H1 (cell line): Measurements from ENCODE around the gene TMPRSS13. TPM values are rescaled to one million over a fixed set of nuclear protein-coding genes. Genes with fewer than 3 reads are reported as not detected.

Source experiments
- CTCF ChIA-PET: fragments of 300-600 bp; sonication (Branson Sonifier 250); formaldehyde crosslinking; loops from one replicate; lab custom pipeline; 2021; ENCODE audit not compliant: partially characterized antibody; lab: Charles Lee
- POLR2A ChIA-PET: fragments of 300-600 bp; sonication (Branson Sonifier 250); formaldehyde crosslinking; loops from one replicate; lab custom pipeline; 2021; ENCODE audit warnings: inconsistent platforms; ENCODE audit not compliant: partially characterized antibody; lab: Charles Lee
- DNase-seq, 2 experiments: peaks; one replicate each; pipeline versions ENCODE4 v3.0.0 to v3.0.0-alpha.2; 2010 to 2022; ENCODE audit warnings: low spot score in 2 of 2, low read depth in 1 of 2, mixed read lengths in 1 of 2
- FAIRE-seq: peaks from 2 replicates; lab custom pipeline; 2011; peaks lifted over from hg19 to GRCh38; lab: Jason Lieb, UNC
- H2AFZ ChIP-seq: 2 replicates; pipeline ENCODE4 v1.8.1; 2012; ENCODE audit warnings: low read length, inconsistent platforms
- H2AK5ac ChIP-seq: 2 replicates; pipeline ENCODE4 v1.6.1; 2013; ENCODE audit warnings: low read depth, low read length
- H2BK120ac ChIP-seq: replicated peaks from 2 replicates; pipeline ENCODE3; 2013; ENCODE audit warnings: low read depth, low read length, inconsistent platforms
- H2BK12ac ChIP-seq: 2 replicates; pipeline ENCODE4 v1.6.1; 2013; ENCODE audit warnings: low read depth, low read length
- H2BK15ac ChIP-seq: 2 replicates; pipeline ENCODE4 v1.6.1; 2013; ENCODE audit warnings: low read length
- H2BK20ac ChIP-seq: 2 replicates; pipeline ENCODE4 v1.6.1; 2013; ENCODE audit warnings: low read length
- H2BK5ac ChIP-seq: 2 replicates; pipeline ENCODE4 v1.6.1; 2013; ENCODE audit warnings: low read depth, low read length
- H3K14ac ChIP-seq: 2 replicates; pipeline ENCODE4 v1.6.1; 2013; ENCODE audit warnings: inconsistent platforms; ENCODE audit not compliant: insufficient read length
- H3K18ac ChIP-seq: 2 replicates; pipeline ENCODE4 v1.6.1; 2013; ENCODE audit warnings: low read length; ENCODE audit errors: extremely low read depth
- H3K23ac ChIP-seq: 2 replicates; pipeline ENCODE4 v1.6.1; 2013; ENCODE audit warnings: inconsistent platforms; ENCODE audit not compliant: insufficient read length
- H3K23me2 ChIP-seq: 2 replicates; pipeline ENCODE4 v1.6.1; 2013; ENCODE audit warnings: low read depth, low read length
- H3K27ac ChIP-seq: 2 replicates; pipeline ENCODE4 v1.6.1; 2011; ENCODE audit warnings: low read depth, low read length, inconsistent platforms
- H3K27me3 ChIP-seq, 4 experiments: replicated peaks in 1 of 4; 1 replicate in 1 of 4; 2 replicates in 3 of 4; pipeline versions ENCODE4 v1.6.1 to v1.8.1; 2011 to 2013; ENCODE audit warnings: low read length in 3 of 4, mild to moderate bottlenecking in 3 of 4, inconsistent platforms in 2 of 4, mixed read lengths in 2 of 4, moderate library complexity in 1 of 4; ENCODE audit not compliant: control insufficient read depth in 3 of 4, insufficient read depth in 3 of 4; ENCODE audit errors: extremely low read depth in 1 of 4
- H3K36me3 ChIP-seq, 4 experiments: 2 replicates each; pipeline versions ENCODE4 v1.6.1 to v1.8.1; 2011 to 2013; ENCODE audit warnings: mild to moderate bottlenecking in 4 of 4, low read length in 3 of 4, moderate library complexity in 2 of 4, control low read depth in 1 of 4, inconsistent platforms in 1 of 4; ENCODE audit not compliant: insufficient read depth in 4 of 4, control insufficient read depth in 2 of 4
- H3K4ac ChIP-seq: replicated peaks from 2 replicates; pipeline ENCODE3; 2013; ENCODE audit warnings: low read length, low read depth, mixed read lengths, inconsistent platforms; ENCODE audit not compliant: insufficient read length
- H3K4me1 ChIP-seq, 4 experiments: replicated peaks in 1 of 4; 1 replicate in 1 of 4; 2 replicates in 3 of 4; pipeline versions ENCODE4 v1.6.1 to v1.8.1; 2011 to 2013; ENCODE audit warnings: low read length in 3 of 4, inconsistent platforms in 2 of 4, mixed read lengths in 1 of 4; ENCODE audit not compliant: insufficient read depth in 4 of 4, control insufficient read depth in 3 of 4
- H3K4me2 ChIP-seq, 2 experiments: 2 replicates each; pipeline versions ENCODE4 v1.6.1 to v1.8.1; 2011 to 2013; ENCODE audit warnings: low read depth in 2 of 2, low read length in 2 of 2, control low read depth in 1 of 2, inconsistent platforms in 1 of 2, mild to moderate bottlenecking in 1 of 2; ENCODE audit not compliant: insufficient read depth in 1 of 2
- H3K4me3 ChIP-seq, 4 experiments: fragments of 200-600, 300-600 bp in 1 of 4; sonication (generic), shearing (Covaris generic), sonication (Bioruptor Twin) in 1 of 4; 2 replicates each; pipeline versions ENCODE4 v1.5.1 to v1.8.1; 2011 to 2016; ENCODE audit warnings: low read length in 4 of 4, low read depth in 3 of 4, control low read depth in 2 of 4, inconsistent platforms in 2 of 4, mild to moderate bottlenecking in 2 of 4, mixed read lengths in 1 of 4, moderate library complexity in 1 of 4; ENCODE audit not compliant: insufficient read depth in 2 of 4; ENCODE audit errors: extremely low read depth in 1 of 4
- H3K56ac ChIP-seq: replicated peaks from 2 replicates; pipeline ENCODE3; 2013; ENCODE audit warnings: low read depth, mild to moderate bottlenecking, mixed read lengths, low read length, inconsistent platforms; ENCODE audit not compliant: insufficient read length
- H3K79me1 ChIP-seq: 2 replicates; pipeline ENCODE4 v1.6.1; 2013; ENCODE audit warnings: low read depth, low read length, control low read depth
- H3K79me2 ChIP-seq, 2 experiments: 2 replicates each; pipeline versions ENCODE4 v1.6.1 to v1.8.1; 2012 to 2013; ENCODE audit warnings: low read length in 2 of 2, mild to moderate bottlenecking in 2 of 2, inconsistent platforms in 1 of 2; ENCODE audit not compliant: insufficient read depth in 2 of 2, control insufficient read depth in 1 of 2
- H3K9ac ChIP-seq, 4 experiments: replicated peaks in 1 of 4; 1 replicate in 1 of 4; 2 replicates in 3 of 4; pipeline versions ENCODE4 v1.6.1 to v1.8.1; 2011 to 2013; ENCODE audit warnings: low read depth in 3 of 4, low read length in 3 of 4, control low read depth in 2 of 4, mild to moderate bottlenecking in 2 of 4, moderate library complexity in 2 of 4, inconsistent platforms in 1 of 4; ENCODE audit errors: extremely low read depth in 1 of 4
- H3K9me3 ChIP-seq, 2 experiments: 2 replicates each; pipeline versions ENCODE4 v1.6.1 to v1.8.1; 2012 to 2013; ENCODE audit warnings: mild to moderate bottlenecking in 2 of 2, moderate library complexity in 2 of 2, control low read depth in 1 of 2, inconsistent platforms in 1 of 2, low read depth in 1 of 2, low read length in 1 of 2, mixed read lengths in 1 of 2; ENCODE audit not compliant: insufficient read depth in 2 of 2
- H4K20me1 ChIP-seq, 2 experiments: replicated peaks in 1 of 2; 2 replicates each; pipeline versions ENCODE3 to v1.8.1; 2011 to 2013; ENCODE audit warnings: inconsistent platforms in 2 of 2, low read length in 2 of 2, mild to moderate bottlenecking in 1 of 2; ENCODE audit not compliant: insufficient read depth in 2 of 2, control insufficient read depth in 1 of 2
- H4K5ac ChIP-seq: 2 replicates; pipeline ENCODE4 v1.6.1; 2013; ENCODE audit warnings: low read length, low read depth, mixed read lengths, inconsistent platforms; ENCODE audit not compliant: insufficient read length
- H4K8ac ChIP-seq: 2 replicates; pipeline ENCODE4 v1.8.0; 2013; ENCODE audit warnings: mild to moderate bottlenecking, moderate library complexity, low read length, inconsistent platforms; ENCODE audit not compliant: insufficient read depth; ENCODE audit errors: extremely low read depth
- H4K91ac ChIP-seq: replicated peaks from 2 replicates; pipeline ENCODE3; 2013; ENCODE audit warnings: low read length, mixed read lengths, inconsistent platforms; ENCODE audit not compliant: insufficient read length
- BACH1 ChIP-seq: IDR thresholded peaks from 2 replicates; pipeline ENCODE4 v1.6.1; 2012; ENCODE audit warnings: low read length, improper control_type of control experiment
- CHD2 ChIP-seq: IDR thresholded peaks from 2 replicates; pipeline ENCODE4 v1.6.1; 2012; ENCODE audit warnings: low read length, improper control_type of control experiment
- JUND ChIP-seq: IDR thresholded peaks from 2 replicates; pipeline ENCODE4 v1.6.1; 2011; ENCODE audit warnings: mild to moderate bottlenecking, improper control_type of control experiment, low read length
- RAD21 ChIP-seq, 2 experiments: IDR thresholded peaks in 1 of 2; conservative IDR thresholded peaks in 1 of 2; 2 replicates each; pipeline ENCODE4 v1.6.1; 2011; ENCODE audit warnings: low read depth in 2 of 2, low read length in 2 of 2, improper control_type of control experiment in 1 of 2, inconsistent platforms in 1 of 2, mild to moderate bottlenecking in 1 of 2, moderate library complexity in 1 of 2
- SP4 ChIP-seq: IDR thresholded peaks from 2 replicates; pipeline ENCODE4 v1.6.1; 2012; ENCODE audit warnings: low read length, inconsistent platforms
- WGBS, 2 experiments: shearing (Covaris generic) in 1 of 2; methylation state at CpG; one replicate each; pipeline versions ENCODE4 v1.1.6 to v1.1.7; 2013 to 2015; ENCODE audit warnings: low lambda C conversion rate in 2 of 2, mixed read lengths in 2 of 2, inconsistent platforms in 1 of 2, low coverage in 1 of 2, missing lambda C conversion rate in 1 of 2; ENCODE audit not compliant: insufficient replicate concordance in 2 of 2, insufficient coverage in 1 of 2, insufficient read length in 1 of 2; ENCODE audit errors: extremely low coverage in 1 of 2, missing lambda C conversion rate in 1 of 2; 5-methylcytosine and 5-hydroxymethylcytosine counted together
- polyA plus RNA-seq, 7 experiments: library from polyadenylated mRNA; depleted of rRNA in 3 of 7; stranded (reverse) in 5 of 7; unstranded in 2 of 7; fragments of >200 nt in 5 of 7; fragments of 200-250 nt in 2 of 7; gene quantifications; 1 replicate in 5 of 7; 2 replicates in 1 of 7; 4 replicates in 1 of 7; pipeline versions ENCODE4 v1.2.1 to v1.2.3, GENCODE V29; 2011 to 2013; ENCODE audit warnings: missing spikeins in 2 of 7, mixed read lengths in 2 of 7
- total RNA-seq: library from RNA; stranded (reverse); fragmentation: NEBNext Ultra II Directional; extraction: Animal tissue kit (Norgen Biotek cat#: 25700); gene quantifications from 2 replicates; pipeline ENCODE4 v1.2.1, GENCODE V29; 2021
- TF ChIP-seq, protein P1 (sequence below): IDR thresholded peaks from 2 replicates; pipeline ENCODE4 v1.6.1; 2012; ENCODE audit warnings: low read length, inconsistent platforms
- TF ChIP-seq, protein P2 (sequence below), 3 experiments: IDR thresholded peaks; 1 replicate in 2 of 3; 2 replicates in 1 of 3; pipeline versions ENCODE4 v1.5.1 to v1.6.1; 2011; ENCODE audit warnings: low read length in 3 of 3, mild to moderate bottlenecking in 3 of 3, inconsistent platforms in 2 of 3, low read depth in 1 of 3, moderate library complexity in 1 of 3; ENCODE audit not compliant: insufficient read depth in 1 of 3; ENCODE audit errors: control extremely low read depth in 1 of 3

TMPRSS13 gene
- total and polyA plus RNA-seq, 2 of the 8 experiments (the other 6 are each of a cell fraction or from before 2014, with no cell fraction given), result 0.61 to 0.79 TPM

GRCh38 chr11:117946842-117947526 lies 17.8 kb upstream of the TMPRSS13 start:
- no peaks in the 10 kb centered on the region for H3K36me3 ChIP-seq
- 0 out of 7 replicates have a peak, but pooled peaks cover 0 to 2% (median 0%) of the 10 kb centered on the region in 4 experiments for H3K4me1 ChIP-seq
- no peak overlapping the region for H3K4me3 ChIP-seq
- no peak overlapping the region for H2BK15ac ChIP-seq
- H2BK5ac ChIP-seq, result no peak overlapping the region
- H2BK120ac ChIP-seq, result no peak overlapping the region
- no peak overlapping the region for H2AK5ac ChIP-seq
- H3K79me2 ChIP-seq, result no peaks in the 10 kb centered on the region
- no peaks in the 10 kb centered on the region; the same call in 1 of the 2 replicates for H3K79me1 ChIP-seq
- no peak overlapping the region for H3K18ac ChIP-seq
- H3K14ac ChIP-seq, result no peak overlapping the region
- H3K23me2 ChIP-seq, result no peaks in the 10 kb centered on the region
- no peaks in the 10 kb centered on the region for H3K27me3 ChIP-seq
- no peak overlapping the region for H2AFZ ChIP-seq
- H2BK20ac ChIP-seq, result no peak overlapping the region
- ChIA-PET CTCF (interaction anchor here (0.6 to 12.4 kb wide), 84 partner anchors 8 to 887 kb away, joined by 3 to 173 read pairs (median 5); partner anchors contain the start of genes FXYD2, FXYD6, TMPRSS13 and TMPRSS4), POLR2A (interaction anchor here (0.6 to 1.3 kb wide), 5 partner anchors 15 to 124 kb away, joined by 3 to 4 read pairs (median 3); partner anchors contain the start of gene FXYD6)
- H3K9me3 ChIP-seq, result no peaks in the 10 kb centered on the region
- no peak overlapping the region for H4K5ac ChIP-seq
- FAIRE-seq (peak; percentile 48), DNase-seq (peak; percentile 81 to 99)
- no peak overlapping the region for H3K23ac ChIP-seq
- H4K8ac ChIP-seq, result no peak overlapping the region
- H3K4ac ChIP-seq, result no peak overlapping the region
- no peaks in the 10 kb centered on the region for H4K20me1 ChIP-seq
- H2BK12ac ChIP-seq, result 0 out of 2 replicates have a peak overlapping the region, but pooled peaks have one; percentile 28
- no peak overlapping the region for H4K91ac ChIP-seq
- H3K56ac ChIP-seq, result no peak overlapping the region
- no peak overlapping the region for H3K9ac ChIP-seq
- H3K4me2 ChIP-seq, result no peak overlapping the region
- WGBS, 2 experiments, result 57% methylated on average over 7 of the region's 7 CpGs; no CpG with 5 or more reads in 1 of the 2 experiments
- no peak overlapping the region for H3K27ac ChIP-seq
- TF ChIP-seq RAD21 (IDR thresholded peaks at IDR 0.05 in 1 of 2, conservative IDR thresholded peaks at IDR 0.05 in 1 of 2; ENCODE audit: low read depth in 2 of 2, low read length in 2 of 2), result peak; percentile 98 to 99
- TF ChIP-seq, protein P1, sequence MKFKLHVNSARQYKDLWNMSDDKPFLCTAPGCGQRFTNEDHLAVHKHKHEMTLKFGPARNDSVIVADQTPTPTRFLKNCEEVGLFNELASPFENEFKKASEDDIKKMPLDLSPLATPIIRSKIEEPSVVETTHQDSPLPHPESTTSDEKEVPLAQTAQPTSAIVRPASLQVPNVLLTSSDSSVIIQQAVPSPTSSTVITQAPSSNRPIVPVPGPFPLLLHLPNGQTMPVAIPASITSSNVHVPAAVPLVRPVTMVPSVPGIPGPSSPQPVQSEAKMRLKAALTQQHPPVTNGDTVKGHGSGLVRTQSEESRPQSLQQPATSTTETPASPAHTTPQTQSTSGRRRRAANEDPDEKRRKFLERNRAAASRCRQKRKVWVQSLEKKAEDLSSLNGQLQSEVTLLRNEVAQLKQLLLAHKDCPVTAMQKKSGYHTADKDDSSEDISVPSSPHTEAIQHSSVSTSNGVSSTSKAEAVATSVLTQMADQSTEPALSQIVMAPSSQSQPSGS, result peak; percentile 49; the same call in 1 of the 2 replicates
- TF ChIP-seq CHD2, result no peak
- TF ChIP-seq, protein P2, sequence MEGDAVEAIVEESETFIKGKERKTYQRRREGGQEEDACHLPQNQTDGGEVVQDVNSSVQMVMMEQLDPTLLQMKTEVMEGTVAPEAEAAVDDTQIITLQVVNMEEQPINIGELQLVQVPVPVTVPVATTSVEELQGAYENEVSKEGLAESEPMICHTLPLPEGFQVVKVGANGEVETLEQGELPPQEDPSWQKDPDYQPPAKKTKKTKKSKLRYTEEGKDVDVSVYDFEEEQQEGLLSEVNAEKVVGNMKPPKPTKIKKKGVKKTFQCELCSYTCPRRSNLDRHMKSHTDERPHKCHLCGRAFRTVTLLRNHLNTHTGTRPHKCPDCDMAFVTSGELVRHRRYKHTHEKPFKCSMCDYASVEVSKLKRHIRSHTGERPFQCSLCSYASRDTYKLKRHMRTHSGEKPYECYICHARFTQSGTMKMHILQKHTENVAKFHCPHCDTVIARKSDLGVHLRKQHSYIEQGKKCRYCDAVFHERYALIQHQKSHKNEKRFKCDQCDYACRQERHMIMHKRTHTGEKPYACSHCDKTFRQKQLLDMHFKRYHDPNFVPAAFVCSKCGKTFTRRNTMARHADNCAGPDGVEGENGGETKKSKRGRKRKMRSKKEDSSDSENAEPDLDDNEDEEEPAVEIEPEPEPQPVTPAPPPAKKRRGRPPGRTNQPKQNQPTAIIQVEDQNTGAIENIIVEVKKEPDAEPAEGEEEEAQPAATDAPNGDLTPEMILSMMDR (IDR thresholded peaks at IDR 0.05; ENCODE audit: control extremely low read depth in 1 of 3, insufficient read depth in 1 of 3, low read depth in 1 of 3, low read length in 3 of 3), result peak; percentile 87 to 98 (median 98)
- TF ChIP-seq BACH1, result peak; percentile 56; the same call in 1 of the 2 replicates
- peak; percentile 75 for TF ChIP-seq JUND
- no peak for TF ChIP-seq SP4
